GM12872 (cell line): ENCODE measurements around the gene MARCHF3.

Source experiments
- TF ChIP-seq, protein P1 (sequence below): IDR thresholded peaks from 3 replicates; pipeline ENCODE4 v1.5.1; 2011; ENCODE audit warnings: low read depth, mild to moderate bottlenecking, low read length, moderate library complexity; ENCODE audit not compliant: insufficient read depth

MARCHF3 gene

DNA sequence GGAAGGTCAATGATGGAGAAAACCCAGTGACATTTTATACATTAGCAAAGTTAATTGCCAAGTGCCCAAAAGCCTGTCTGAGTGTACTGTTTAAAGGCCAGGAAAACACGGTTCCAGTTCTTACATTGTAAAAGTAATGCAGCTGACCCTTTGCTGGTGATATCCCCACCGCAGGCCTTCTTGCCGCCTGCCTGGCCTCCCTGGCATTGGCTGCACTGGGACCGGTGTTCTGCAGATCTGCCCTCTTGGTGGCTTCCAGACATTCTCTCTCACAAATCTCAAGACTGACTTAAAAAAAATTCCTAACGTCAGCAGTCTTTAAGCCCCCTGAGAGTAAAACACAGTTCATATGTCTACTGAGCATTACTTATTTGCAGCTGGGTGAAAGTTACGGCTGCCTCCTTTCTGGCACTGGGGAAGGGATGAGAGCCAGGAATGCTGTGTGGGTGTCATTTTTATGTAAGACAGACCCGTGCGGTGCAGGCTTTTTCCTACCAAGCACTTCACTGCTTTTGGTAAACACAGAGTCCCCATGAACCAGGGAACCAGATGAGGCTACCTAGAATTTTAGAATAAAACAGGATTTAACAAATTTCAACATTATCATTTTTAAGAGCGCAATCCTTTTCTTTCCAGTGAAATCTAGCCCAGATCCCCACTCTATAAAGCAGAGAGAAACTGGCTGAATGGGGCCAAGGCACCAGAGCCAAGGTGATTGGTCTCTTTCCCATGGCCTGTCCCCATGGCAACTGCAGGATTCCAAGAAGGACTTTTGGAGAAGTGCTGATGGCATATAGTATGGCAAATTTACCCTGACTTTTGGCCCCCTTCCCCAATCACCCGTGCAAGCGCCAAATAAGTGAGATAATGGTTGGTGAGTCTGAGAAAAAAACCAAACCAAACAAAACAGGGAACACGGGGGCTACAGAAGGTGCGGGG lies 172.6 kb downstream of the MARCHF3 start:
- TF ChIP-seq, protein P1, sequence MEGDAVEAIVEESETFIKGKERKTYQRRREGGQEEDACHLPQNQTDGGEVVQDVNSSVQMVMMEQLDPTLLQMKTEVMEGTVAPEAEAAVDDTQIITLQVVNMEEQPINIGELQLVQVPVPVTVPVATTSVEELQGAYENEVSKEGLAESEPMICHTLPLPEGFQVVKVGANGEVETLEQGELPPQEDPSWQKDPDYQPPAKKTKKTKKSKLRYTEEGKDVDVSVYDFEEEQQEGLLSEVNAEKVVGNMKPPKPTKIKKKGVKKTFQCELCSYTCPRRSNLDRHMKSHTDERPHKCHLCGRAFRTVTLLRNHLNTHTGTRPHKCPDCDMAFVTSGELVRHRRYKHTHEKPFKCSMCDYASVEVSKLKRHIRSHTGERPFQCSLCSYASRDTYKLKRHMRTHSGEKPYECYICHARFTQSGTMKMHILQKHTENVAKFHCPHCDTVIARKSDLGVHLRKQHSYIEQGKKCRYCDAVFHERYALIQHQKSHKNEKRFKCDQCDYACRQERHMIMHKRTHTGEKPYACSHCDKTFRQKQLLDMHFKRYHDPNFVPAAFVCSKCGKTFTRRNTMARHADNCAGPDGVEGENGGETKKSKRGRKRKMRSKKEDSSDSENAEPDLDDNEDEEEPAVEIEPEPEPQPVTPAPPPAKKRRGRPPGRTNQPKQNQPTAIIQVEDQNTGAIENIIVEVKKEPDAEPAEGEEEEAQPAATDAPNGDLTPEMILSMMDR = no peak

DNA sequence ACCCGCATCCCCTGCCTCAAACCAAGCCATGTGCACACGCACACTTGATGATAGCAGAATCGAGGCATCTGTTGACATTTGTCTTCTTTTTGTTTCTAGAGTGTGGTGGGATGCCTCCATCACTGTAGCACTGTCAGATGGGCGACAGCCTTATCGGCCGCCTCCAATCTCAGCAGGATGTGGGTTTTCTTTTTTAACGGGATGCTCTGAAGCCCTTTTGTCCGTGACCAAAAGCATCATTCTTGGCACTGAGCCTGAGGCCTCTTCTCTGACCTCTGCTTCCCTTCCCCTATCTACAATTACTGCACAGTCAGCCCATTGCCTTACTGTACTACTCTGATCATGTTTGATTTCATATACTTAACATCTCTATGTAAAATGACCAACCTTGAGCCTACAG lies 175.1 kb downstream of the MARCHF3 start:
- TF ChIP-seq, protein P1 = no peak

DNA sequence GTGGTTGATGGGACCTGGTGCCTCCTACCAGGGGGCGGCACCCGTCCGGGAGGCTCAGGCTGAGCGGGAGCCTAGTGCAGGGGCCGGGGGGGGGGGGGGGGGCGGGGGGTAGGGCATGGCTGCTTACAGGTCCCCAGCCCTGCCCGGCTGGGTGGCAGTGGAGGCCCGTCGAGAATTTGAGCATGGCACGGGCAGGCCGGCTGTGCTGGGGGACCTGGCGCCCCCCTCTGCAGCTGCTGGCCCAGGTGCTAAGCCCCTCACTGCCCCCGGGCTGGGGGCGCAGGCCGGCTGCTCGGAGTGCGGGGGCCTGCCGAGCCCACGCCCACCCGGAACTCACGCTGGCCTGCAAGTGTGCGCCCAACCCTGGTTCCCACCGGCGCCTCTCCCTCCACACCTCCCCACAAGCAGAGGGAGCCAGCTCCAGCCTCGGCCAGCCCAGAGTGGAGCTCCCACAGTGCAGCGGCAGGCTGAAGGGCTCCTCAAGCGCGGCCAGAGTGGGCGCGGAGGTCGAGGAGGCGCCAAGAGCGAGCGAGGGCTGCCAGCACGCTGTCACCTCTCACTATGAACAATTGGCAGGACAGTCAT lies 175.7 kb downstream of the MARCHF3 start:
- TF ChIP-seq, protein P1 = no peak

DNA sequence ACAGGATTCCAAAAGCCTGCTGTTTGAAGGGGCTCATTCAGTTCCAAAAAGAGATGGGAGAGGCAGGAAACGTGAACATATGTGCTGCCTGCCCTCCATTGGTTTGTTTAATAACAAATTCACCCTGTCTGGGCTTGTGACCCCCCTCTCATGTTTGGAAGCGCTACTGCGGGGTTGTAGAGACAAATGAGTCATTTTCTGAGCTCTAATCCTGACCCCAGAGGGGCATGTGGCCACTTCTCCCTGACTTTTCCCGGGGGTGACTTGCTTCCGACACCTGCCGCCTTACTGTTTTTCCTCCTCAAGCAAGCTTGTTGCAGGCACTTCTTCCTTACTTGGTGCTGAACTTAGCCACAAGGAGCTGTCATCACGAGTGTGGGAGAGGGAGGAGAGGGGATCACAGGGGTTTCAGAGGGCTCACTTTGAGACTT lies 177.5 kb downstream of the MARCHF3 start:
- TF ChIP-seq, protein P1 = no peak

DNA sequence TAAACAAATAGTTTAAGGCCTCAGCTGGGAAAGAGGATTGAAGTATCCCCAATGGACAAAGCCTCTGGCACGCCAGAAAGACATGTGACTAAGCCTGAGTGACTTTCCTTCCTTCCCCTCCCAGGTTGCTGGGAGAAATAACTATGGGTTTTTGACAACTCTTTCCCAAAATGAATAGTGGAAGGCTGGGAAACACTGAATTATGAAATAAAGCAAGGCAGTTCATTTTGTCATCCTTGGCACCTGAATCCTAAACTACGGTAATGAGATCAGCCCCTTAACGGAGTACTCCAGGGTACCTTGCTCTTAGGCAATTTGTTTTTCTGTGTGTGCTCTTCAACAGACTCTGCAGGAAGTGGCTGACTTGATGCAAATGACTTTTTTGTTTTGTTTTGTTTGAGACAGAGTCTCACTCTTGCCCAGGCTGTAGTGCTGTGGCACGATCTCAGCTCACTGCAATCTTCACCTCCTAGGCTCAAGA lies 178.2 kb downstream of the MARCHF3 start:
- TF ChIP-seq, protein P1 = no peak

DNA sequence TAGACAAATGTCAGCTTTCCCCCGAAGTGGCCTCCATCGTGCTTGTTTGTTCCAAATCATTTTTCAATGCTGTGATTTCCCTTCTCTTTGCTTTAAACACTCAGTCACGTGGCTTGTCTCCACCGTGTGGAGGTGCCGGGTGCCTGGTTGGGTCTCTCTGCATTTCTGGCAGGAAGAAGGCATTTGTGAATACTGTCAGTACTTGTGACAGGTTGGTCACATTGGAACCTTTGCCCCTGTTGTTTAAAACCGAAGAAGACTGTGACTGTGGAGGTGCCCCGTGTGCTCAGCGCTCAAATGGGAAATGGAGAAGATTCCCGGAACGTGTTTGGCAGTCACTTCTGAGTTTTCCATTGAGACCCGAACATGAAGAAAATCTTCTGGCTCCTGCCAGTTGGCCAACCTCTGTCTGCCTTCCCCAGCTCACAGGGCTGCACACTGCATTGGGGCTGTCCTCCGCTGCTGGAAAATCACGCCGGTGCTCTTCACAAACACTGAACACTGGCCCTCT lies 178.8 kb downstream of the MARCHF3 start:
- TF ChIP-seq, protein P1 = no peak

DNA sequence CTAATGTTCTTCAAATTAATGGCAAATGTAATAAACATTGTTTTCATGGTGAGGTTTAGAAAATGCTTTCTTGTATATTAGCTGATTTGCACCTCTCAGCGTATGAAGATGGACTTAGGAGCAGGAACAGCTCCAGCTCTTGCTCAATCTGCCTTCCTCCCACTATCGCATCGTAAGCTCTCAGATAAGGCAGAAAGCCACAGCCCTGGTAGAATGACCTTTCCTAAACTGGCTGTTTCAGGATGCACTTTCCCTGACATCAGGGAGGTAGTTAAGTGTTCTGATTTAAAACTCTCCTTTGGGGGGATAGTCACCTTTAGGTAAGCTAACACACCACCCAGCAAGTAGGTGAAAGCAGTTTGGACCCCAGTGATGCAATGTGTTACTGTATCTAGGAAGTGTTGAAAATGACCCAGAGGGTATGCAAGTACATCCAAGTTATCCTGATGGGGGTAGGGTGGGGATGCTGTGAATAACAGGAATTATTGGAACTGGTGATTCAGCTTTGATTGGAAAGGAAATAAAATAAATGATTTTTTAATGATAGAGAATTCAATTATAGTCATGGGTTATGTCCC lies 181.2 kb downstream of the MARCHF3 start:
- TF ChIP-seq, protein P1 = no peak
